Measurements from ENCODE around the gene GNAT3.

- no peak for TF ChIP-seq CTCF (conservative IDR thresholded peaks at IDR 0.05; ENCODE audit: low read depth, low read length)
- TF ChIP-seq EZH2 (IDR thresholded peaks at IDR 0.05; ENCODE audit: borderline replicate concordance, low read depth, low read length, poor library complexity, severe bottlenecking) = no peak
Observed at GRCh38 chr7:80435521-80435920, 76.3 kb downstream of the GNAT3 start.

All from A673 (cell line).